Spleen (tissue), 7 donors: ENCODE measurements around the gene NDUFAF8.
"Not testable (repeated sequence)": the region's sequence is repeated elsewhere in the genome, so short reads cannot be mapped to it uniquely, and the experiment has no call there.

ENCODE experiments used
- CTCF ChIP-seq, 11 experiments: fragments of 200-600 bp in 7 of 11; fragments of 450-650 bp in 4 of 11; sonication (generic) in 4 of 11; IDR thresholded peaks in 8 of 11; conservative IDR thresholded peaks in 3 of 11; 1 replicate in 7 of 11; 2 replicates in 4 of 11; pipeline versions ENCODE4 v1.4.0 to v1.8.0; 2016 to 2021; ENCODE audit warnings: antibody characterized with exemption in 11 of 11, inconsistent platforms in 4 of 11, mild to moderate bottlenecking in 1 of 11
- POLR2A ChIP-seq, 3 donors: fragments of 450-650 bp; IDR thresholded peaks; one replicate each; pipeline ENCODE4 v1.5.1; 2017; ENCODE audit warnings: antibody characterized with exemption in 3 of 3, mild to moderate bottlenecking in 1 of 3
- POLR2AphosphoS5 ChIP-seq, 3 donors: sonication (generic); formaldehyde crosslinking; IDR thresholded peaks; one replicate each; pipeline ENCODE4 v1.5.1; 2017; ENCODE audit warnings: antibody characterized with exemption in 3 of 3
- donor health status: DM: no; HTN: no; CAD: no; lungs with moderate emphysema.
- donor health status: DM: no; HTN: no; CAD: no.
- donor health status: DM: no; HTN: no; CAD: no.

- not testable (repeated sequence) for TF ChIP-seq CTCF (IDR thresholded peaks at IDR 0.05 in 8 of 11, conservative IDR thresholded peaks at IDR 0.05 in 3 of 11); POLR2A (IDR thresholded peaks at IDR 0.05); POLR2AphosphoS5 (IDR thresholded peaks at IDR 0.05)
These were observed 11.5 kb upstream of the NDUFAF8 start for GRCh38 chr17:81227630-81228029.
